Adrenal gland (tissue), 12 donors: ENCODE data around the gene MAL. TPM values are rescaled to one million over a fixed set of nuclear protein-coding genes. Genes with fewer than 3 reads are reported as not detected.
"Not testable (repeated sequence)": the region's sequence is repeated elsewhere in the genome, so short reads cannot be mapped to it uniquely, and the experiment has no call there.

ENCODE experiments used
- DNase-seq, 7 donors: peaks; one replicate each; pipeline ENCODE4 v3.0.0-alpha.2; 2019 to 2020
- H3K27ac ChIP-seq, 5 donors: fragments of 200-600 bp; sonication (generic) in 4 of 5; 1 replicate in 3 of 5; 2 replicates in 2 of 5; pipeline versions ENCODE4 v1.5.1 to v1.8.0; 2016 to 2020; ENCODE audit warnings: mild to moderate bottlenecking in 1 of 5
- H3K27me3 ChIP-seq: fragments of 200-600 bp; 2 replicates; pipeline ENCODE4 v1.8.0; 2021
- H3K36me3 ChIP-seq, 2 donors: fragments of 200-600 bp; replicated peaks in 1 of 2; 1 replicate in 1 of 2; 2 replicates in 1 of 2; pipeline versions ENCODE4 v1.5.1 to v1.8.0; 2018 to 2022
- H3K4me1 ChIP-seq, 2 donors: fragments of 200-600 bp; replicated peaks in 1 of 2; 1 replicate in 1 of 2; 2 replicates in 1 of 2; pipeline versions ENCODE4 v1.5.1 to v1.8.0; 2018 to 2021
- H3K4me3 ChIP-seq, 4 donors: fragments of 200-600 bp; sonication (generic) in 3 of 4; one replicate each; pipeline ENCODE4 v1.5.1; 2016 to 2018
- H3K9me3 ChIP-seq, 3 donors: fragments of 200-600 bp; sonication (generic) in 1 of 3; replicated peaks in 1 of 3; 1 replicate in 2 of 3; 2 replicates in 1 of 3; pipeline versions ENCODE4 v1.5.1 to v1.8.0; 2016 to 2021
- CTCF ChIP-seq, 6 experiments: fragments of 450-650 bp in 4 of 6; fragments of 200-600 bp in 2 of 6; sonication (generic) in 1 of 6; IDR thresholded peaks; 1 replicate in 5 of 6; 2 replicates in 1 of 6; pipeline versions ENCODE4 v1.5.1 to v1.8.0; 2016 to 2021; ENCODE audit warnings: antibody characterized with exemption in 6 of 6, mild to moderate bottlenecking in 2 of 6, moderate library complexity in 1 of 6
- POLR2A ChIP-seq, 2 donors: fragments of 450-650 bp; IDR thresholded peaks; one replicate each; pipeline ENCODE4 v1.6.1; 2017; ENCODE audit warnings: antibody characterized with exemption in 2 of 2, mild to moderate bottlenecking in 2 of 2, moderate library complexity in 1 of 2
- WGBS, 4 donors: extraction: QIAGEN DNeasy Blood & Tissue Kit in 2 of 4; methylation state at CpG; one replicate each; pipeline versions ENCODE4 v1.1.5 to v1.1.7; 2013 to 2017; 5-methylcytosine and 5-hydroxymethylcytosine counted together
- intact Hi-C, 2 donors: fragments of 100-400 bp; cut with DNase I; formaldehyde crosslinking; loops; one replicate each; pipeline versions ENCODE4 v1.14.1 to v1.15.0; 2022 to 2023
- polyA plus RNA-seq, 3 donors: library from polyadenylated mRNA; stranded (reverse); fragments of 200-250 nt in 2 of 3; fragments of 350-450 nt in 1 of 3; fragmentation: Illumina TruSeq in 1 of 3; extraction: RNeasy Lipid Tissue Mini Kit (QIAGEN cat#74804) in 1 of 3; gene quantifications; one replicate each; pipeline ENCODE4 v1.2.3, GENCODE V29; 2013 to 2014
- total RNA-seq, 9 donors: library from RNA; depleted of rRNA in 4 of 9; stranded (reverse); fragments of >200 nt in 4 of 9; fragments of 120-200 nt in 1 of 9; fragmentation: NEBNext Ultra II Directional in 1 of 9; extraction: Animal tissue kit (Norgen Biotek cat#: 25700) in 1 of 9; gene quantifications; one replicate each; pipeline versions ENCODE4 v1.1.0 to v1.2.4, GENCODE V29; 2013 to 2023
- donor health status: healthy with polysubstance abuse.
- donor health status: Bipolar disorder and iron deficiency.
- donor health status: DM: yes; HTN: yes; CAD: no.
- donor health status: DM: no; HTN: no; CAD: no.
- donor health status: DM: no; HTN: no; CAD: no.
- donor health status: DM: yes; HTN: yes; CAD: no.

The MAL gene
- total and polyA plus RNA-seq, 12 donors, result 0.32 to 4.5 (median 0.68) TPM; not detected in 4

GRCh38 chr2:95034818-95035217 lies 9.3 kb downstream of the MAL start:
- intact Hi-C loops, result no loop called here
- WGBS, 4 donors, result 59 to 62% (median 60%) methylated on average over 7 of the region's 7 CpGs
- Histone ChIP-seq H3K27me3 (no peaks in the 10 kb centered on the region), H3K27ac (no peak overlapping the region), H3K4me1 (no peaks in the 10 kb centered on the region), H3K36me3 (no peaks in the 10 kb centered on the region), H3K4me3 (no peak overlapping the region), H3K9me3 (no peaks in the 10 kb centered on the region)
- no peak for TF ChIP-seq CTCF (IDR thresholded peaks at IDR 0.05)
- TF ChIP-seq POLR2A (IDR thresholded peaks at IDR 0.05), result no peak
- DNase-seq, result no peak

- Histone ChIP-seq H3K9me3 (no peaks in the 10 kb centered on the region), H3K27ac (no peak overlapping the region), H3K4me3 (no peak overlapping the region), H3K36me3 (no peaks in the 10 kb centered on the region), H3K4me1 (no peaks in the 10 kb centered on the region), H3K27me3 (no peaks in the 10 kb centered on the region)
- DNase-seq, result no peak
- TF ChIP-seq CTCF (IDR thresholded peaks at IDR 0.05) (no peak), POLR2A (IDR thresholded peaks at IDR 0.05) (no peak)
- intact Hi-C loops, result no loop called here
- WGBS, 4 donors, result 79 to 93% (median 85%) methylated on average over 3 of the region's 3 CpGs
Measured at GRCh38 chr2:95036596-95037383, 11.3 kb downstream of the MAL start.

- WGBS, 4 donors, result 78 to 90% (median 85%) methylated on average over 2 of the region's 2 CpGs
Measured at GRCh38 chr2:95037384-95037839, 11.9 kb downstream of the MAL start.

GRCh38 chr2:95037841-95038585 lies 12.5 kb downstream of the MAL start:
- H3K36me3 ChIP-seq, DNase-seq, H3K4me1 ChIP-seq, H3K27ac ChIP-seq, H3K27me3 ChIP-seq, H3K9me3 ChIP-seq, H3K4me3 ChIP-seq, intact Hi-C loops: not testable (repeated sequence)
- WGBS, 4 donors, result 81 to 91% (median 88%) methylated on average over 3 of the region's 3 CpGs

More at GRCh38 chr2:95037384-95037839, 11.9 kb downstream of the MAL start:
- intact Hi-C loops, result no loop called here
- Histone ChIP-seq H3K36me3 (no peaks in the 10 kb centered on the region), H3K4me3 (no peak overlapping the region), H3K27ac (no peak overlapping the region), H3K4me1 (no peaks in the 10 kb centered on the region), H3K9me3 (no peaks in the 10 kb centered on the region), H3K27me3 (no peaks in the 10 kb centered on the region)
- DNase-seq, result no peak
- TF ChIP-seq POLR2A (IDR thresholded peaks at IDR 0.05), result no peak
- TF ChIP-seq CTCF (IDR thresholded peaks at IDR 0.05), result no peak
